WTC11 (cell line): ENCODE data around the gene MGARP. TPM values are rescaled to one million over a fixed set of nuclear protein-coding genes. Genes with fewer than 3 reads are reported as not detected.

Experiments
- ATAC-seq: fragments of 200-7000 bp; cut with Tn5 transposase; 2 replicates; pipeline ENCODE4 v1.10.0; 2021; ENCODE audit warnings: mild to moderate bottlenecking, moderate library complexity
- CTCF ChIA-PET: fragments of 300-600 bp; sonication (Branson Sonifier 250); formaldehyde crosslinking; loops from one replicate; lab custom pipeline; 2021; ENCODE audit warnings: antibody characterized with exemption; lab: Charles Lee
- POLR2A ChIA-PET: fragments of 350-600 bp; sonication (Branson Sonifier 250); formaldehyde crosslinking; loops from one replicate; lab custom pipeline; 2021; ENCODE audit warnings: antibody characterized with exemption; lab: Charles Lee
- DNase-seq: peaks from one replicate; pipeline ENCODE4 v3.0.0; 2021; ENCODE audit warnings: low spot score
- H3K27ac Mint-ChIP-seq: 2 replicates; pipeline ENCODE4 v1.8.0; 2021; ENCODE audit warnings: mixed read lengths
- H3K27me3 Mint-ChIP-seq: 2 replicates; pipeline ENCODE4 v1.8.0; 2021; ENCODE audit warnings: low read depth, mild to moderate bottlenecking, moderate library complexity, mixed read lengths
- H3K36me3 Mint-ChIP-seq: 2 replicates; pipeline ENCODE4 v1.8.0; 2021; ENCODE audit warnings: mixed read lengths
- H3K4me1 Mint-ChIP-seq: 2 replicates; pipeline ENCODE4 v1.8.0; 2022; ENCODE audit warnings: mixed read lengths
- H3K4me3 Mint-ChIP-seq: 2 replicates; pipeline ENCODE4 v1.8.0; 2021; ENCODE audit warnings: mild to moderate bottlenecking, moderate library complexity, mixed read lengths
- H3K9me3 Mint-ChIP-seq: 2 replicates; pipeline ENCODE4 v1.8.0; 2021; ENCODE audit warnings: mixed read lengths
- CREM ChIP-seq: sonication (generic); formaldehyde crosslinking; IDR thresholded peaks from 2 replicates; pipeline ENCODE4 v1.8.1; 2022; ENCODE audit warnings: mild to moderate bottlenecking, missing genetic modification reagents, moderate library complexity
- ESRRA ChIP-seq: sonication (generic); formaldehyde crosslinking; IDR thresholded peaks from 2 replicates; pipeline ENCODE4 v1.8.1; 2022; ENCODE audit warnings: mild to moderate bottlenecking, missing genetic modification reagents, borderline replicate concordance
- FOXK1 ChIP-seq: sonication (generic); formaldehyde crosslinking; IDR thresholded peaks from 2 replicates; pipeline ENCODE4 v1.8.0; 2022; ENCODE audit warnings: mild to moderate bottlenecking, moderate library complexity, missing genetic modification reagents
- FOXP1 ChIP-seq: sonication (generic); formaldehyde crosslinking; IDR thresholded peaks from 2 replicates; pipeline ENCODE4 v1.8.0; 2022; ENCODE audit warnings: missing genetic modification reagents, mild to moderate bottlenecking, moderate library complexity, borderline replicate concordance
- KAT7 ChIP-seq: sonication (generic); formaldehyde crosslinking; IDR thresholded peaks from 2 replicates; pipeline ENCODE4 v1.8.1; 2023; ENCODE audit warnings: missing genetic modification reagents, mild to moderate bottlenecking, borderline replicate concordance
- MXD4 ChIP-seq: fragments of 250-450 bp; sonication (Bioruptor Pico); IDR thresholded peaks from 2 replicates; pipeline ENCODE4 v1.8.0; 2021; ENCODE audit warnings: mild to moderate bottlenecking, moderate library complexity, borderline replicate concordance
- OVOL2 ChIP-seq: fragments of 250-450 bp; sonication (Bioruptor Pico); IDR thresholded peaks from 2 replicates; pipeline ENCODE4 v1.9.0; 2021; ENCODE audit warnings: mild to moderate bottlenecking, borderline replicate concordance
- PRRX2 ChIP-seq: fragments of 250-450 bp; sonication (Bioruptor Pico); IDR thresholded peaks from 2 replicates; pipeline ENCODE4 v1.8.0; 2021; ENCODE audit warnings: mild to moderate bottlenecking
- RORB ChIP-seq: fragments of 250-450 bp; sonication (Bioruptor Pico); IDR thresholded peaks from 2 replicates; pipeline ENCODE4 v1.9.0; 2021; ENCODE audit warnings: mild to moderate bottlenecking
- TCF7 ChIP-seq: sonication (generic); formaldehyde crosslinking; IDR thresholded peaks from 2 replicates; pipeline ENCODE4 v1.8.0; 2022; ENCODE audit warnings: mild to moderate bottlenecking, low read depth, missing genetic modification reagents, moderate library complexity
- ZNF671 ChIP-seq: fragments of 250-450 bp; sonication (Bioruptor Pico); IDR thresholded peaks from 2 replicates; pipeline ENCODE4 v1.8.0; 2021; ENCODE audit warnings: mild to moderate bottlenecking
- total RNA-seq: library from RNA; stranded (reverse); gene quantifications from 3 replicates; pipeline ENCODE4 v1.2.3, GENCODE V29; 2021
- TF ChIP-seq, protein P1 (sequence below): fragments of 250-450 bp; sonication (Bioruptor Pico); IDR thresholded peaks from 2 replicates; pipeline ENCODE4 v2.1.2; 2022; ENCODE audit warnings: mild to moderate bottlenecking, moderate library complexity
- TF ChIP-seq, protein P2 (sequence below): sonication (generic); formaldehyde crosslinking; IDR thresholded peaks from 2 replicates; pipeline ENCODE4 v1.8.1; 2023; ENCODE audit warnings: mild to moderate bottlenecking, missing genetic modification reagents, moderate library complexity
- TF ChIP-seq, protein P3 (sequence below): sonication (generic); formaldehyde crosslinking; IDR thresholded peaks from 2 replicates; pipeline ENCODE4 v1.8.1; 2022; ENCODE audit warnings: mild to moderate bottlenecking, missing genetic modification reagents, moderate library complexity, borderline replicate concordance
- TF ChIP-seq, protein P4 (sequence below): fragments of 250-450 bp; sonication (Bioruptor Pico); IDR thresholded peaks from 2 replicates; pipeline ENCODE4 v1.9.0; 2021; ENCODE audit warnings: moderate library complexity, mild to moderate bottlenecking, inconsistent platforms, borderline replicate concordance
- TF ChIP-seq, protein P5 (sequence below): sonication (generic); formaldehyde crosslinking; IDR thresholded peaks from 2 replicates; pipeline ENCODE4 v1.8.1; 2022; ENCODE audit warnings: low read depth, mild to moderate bottlenecking, moderate library complexity, missing genetic modification reagents, borderline replicate concordance
- TF ChIP-seq, protein P6 (sequence below): sonication (generic); formaldehyde crosslinking; IDR thresholded peaks from 2 replicates; pipeline ENCODE4 v1.8.0; 2022; ENCODE audit warnings: mild to moderate bottlenecking, missing genetic modification reagents
- TF ChIP-seq, protein P7 (sequence below): sonication (generic); formaldehyde crosslinking; IDR thresholded peaks from 2 replicates; pipeline ENCODE4 v1.8.0; 2023; ENCODE audit warnings: missing genetic modification reagents
- TF ChIP-seq, protein P8 (sequence below): sonication (generic); formaldehyde crosslinking; IDR thresholded peaks from 2 replicates; pipeline ENCODE4 v1.8.0; 2022; ENCODE audit warnings: mild to moderate bottlenecking, missing genetic modification reagents
- TF ChIP-seq, protein P9 (sequence below): fragments of 250-450 bp; sonication (Bioruptor Pico); IDR thresholded peaks from 2 replicates; pipeline ENCODE4 v1.9.0; 2021; ENCODE audit warnings: mild to moderate bottlenecking, borderline replicate concordance

The MGARP gene
- total RNA-seq, 1 experiment from 2014 or later, result 4.6 TPM

DNA sequence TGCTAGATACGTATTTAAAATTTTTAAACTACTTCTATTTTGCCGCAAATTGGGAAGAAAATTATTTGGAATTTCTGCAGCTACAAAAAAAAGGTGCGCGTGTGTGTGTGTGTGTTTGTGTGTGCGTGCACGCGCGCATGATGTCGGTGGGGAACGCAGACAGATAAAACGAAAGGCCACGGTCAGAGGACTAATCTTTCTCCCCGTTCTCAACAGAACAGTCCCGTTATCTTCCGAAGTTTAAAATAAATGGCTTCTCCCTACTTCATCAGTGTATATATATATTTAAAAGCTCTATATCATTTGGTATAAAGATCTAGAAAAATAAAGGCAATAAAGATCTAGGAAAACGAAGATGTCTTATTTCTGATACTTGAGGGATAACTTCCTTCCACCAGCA, 1.5 kb downstream of the MGARP start:
- TF ChIP-seq, protein P1, sequence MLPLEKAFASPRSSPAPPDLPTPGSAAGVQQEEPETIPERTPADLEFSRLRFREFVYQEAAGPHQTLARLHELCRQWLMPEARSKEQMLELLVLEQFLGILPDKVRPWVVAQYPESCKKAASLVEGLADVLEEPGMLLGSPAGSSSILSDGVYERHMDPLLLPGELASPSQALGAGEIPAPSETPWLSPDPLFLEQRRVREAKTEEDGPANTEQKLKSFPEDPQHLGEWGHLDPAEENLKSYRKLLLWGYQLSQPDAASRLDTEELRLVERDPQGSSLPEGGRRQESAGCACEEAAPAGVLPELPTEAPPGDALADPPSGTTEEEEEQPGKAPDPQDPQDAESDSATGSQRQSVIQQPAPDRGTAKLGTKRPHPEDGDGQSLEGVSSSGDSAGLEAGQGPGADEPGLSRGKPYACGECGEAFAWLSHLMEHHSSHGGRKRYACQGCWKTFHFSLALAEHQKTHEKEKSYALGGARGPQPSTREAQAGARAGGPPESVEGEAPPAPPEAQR (CRISPR knock-in tag), result no peak
- Mint-ChIP-seq H3K9me3 (no peaks in the 10 kb centered on the region), H3K36me3 (no peaks in the 10 kb centered on the region), H3K4me1 (peaks cover 18% of the 10 kb centered on the region), H3K27ac (no peak overlapping the region), H3K4me3 (peak overlapping the region; percentile 79), H3K27me3 (peaks cover 55% of the 10 kb centered on the region)
- ATAC-seq (no peak), DNase-seq (no peak)
- CTCF ChIA-PET, result interaction anchor here (2.5 kb wide), 1 partner anchor 17 kb away, joined by 25 read pairs; no protein-coding TSS in a partner anchor
- POLR2A ChIA-PET, result no interaction called here

DNA sequence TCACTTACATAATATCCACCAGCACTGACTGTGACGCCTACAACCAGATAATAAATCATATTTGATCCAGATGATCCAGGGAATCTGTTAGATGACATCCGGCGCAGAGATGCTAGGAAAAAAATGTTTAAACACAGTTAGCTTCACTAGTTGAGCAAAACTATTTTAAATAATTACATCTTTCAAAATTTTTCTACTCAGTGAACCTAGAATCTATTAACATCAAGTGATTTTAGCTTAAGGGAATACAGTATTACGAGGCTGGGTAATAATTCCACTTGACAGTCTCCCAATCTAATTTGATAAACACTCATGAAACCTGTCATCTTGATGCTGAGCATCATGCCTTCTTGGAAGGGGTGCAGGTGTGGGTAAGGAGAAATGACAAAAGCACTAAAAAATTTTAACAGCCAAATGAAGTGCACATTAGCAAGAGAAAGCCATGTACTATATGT, 4.7 kb downstream of the MGARP start:
- no peaks in the 10 kb centered on the region for H3K36me3 Mint-ChIP-seq
- ChIA-PET POLR2A (no interaction called here), CTCF (interaction anchor here (2.1 kb wide), 1 partner anchor 20 kb away, joined by 5 read pairs; no protein-coding TSS in a partner anchor)
- peaks cover 42% of the 10 kb centered on the region for H3K27me3 Mint-ChIP-seq
- no peak for TF ChIP-seq KAT7 (CRISPR knock-in tag)
- TF ChIP-seq, protein P2, sequence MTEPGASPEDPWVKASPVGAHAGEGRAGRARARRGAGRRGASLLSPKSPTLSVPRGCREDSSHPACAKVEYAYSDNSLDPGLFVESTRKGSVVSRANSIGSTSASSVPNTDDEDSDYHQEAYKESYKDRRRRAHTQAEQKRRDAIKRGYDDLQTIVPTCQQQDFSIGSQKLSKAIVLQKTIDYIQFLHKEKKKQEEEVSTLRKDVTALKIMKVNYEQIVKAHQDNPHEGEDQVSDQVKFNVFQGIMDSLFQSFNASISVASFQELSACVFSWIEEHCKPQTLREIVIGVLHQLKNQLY, result no peak
- TF ChIP-seq CREM (CRISPR knock-in tag), result no peak
- no peak for TF ChIP-seq PRRX2 (CRISPR knock-in tag)
- TF ChIP-seq, protein P3, sequence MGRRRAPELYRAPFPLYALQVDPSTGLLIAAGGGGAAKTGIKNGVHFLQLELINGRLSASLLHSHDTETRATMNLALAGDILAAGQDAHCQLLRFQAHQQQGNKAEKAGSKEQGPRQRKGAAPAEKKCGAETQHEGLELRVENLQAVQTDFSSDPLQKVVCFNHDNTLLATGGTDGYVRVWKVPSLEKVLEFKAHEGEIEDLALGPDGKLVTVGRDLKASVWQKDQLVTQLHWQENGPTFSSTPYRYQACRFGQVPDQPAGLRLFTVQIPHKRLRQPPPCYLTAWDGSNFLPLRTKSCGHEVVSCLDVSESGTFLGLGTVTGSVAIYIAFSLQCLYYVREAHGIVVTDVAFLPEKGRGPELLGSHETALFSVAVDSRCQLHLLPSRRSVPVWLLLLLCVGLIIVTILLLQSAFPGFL (CRISPR knock-in tag), result no peak
- TF ChIP-seq ZNF671 (CRISPR knock-in tag), result no peak
- TF ChIP-seq TCF7 (CRISPR knock-in tag), result no peak
- TF ChIP-seq, protein P4, sequence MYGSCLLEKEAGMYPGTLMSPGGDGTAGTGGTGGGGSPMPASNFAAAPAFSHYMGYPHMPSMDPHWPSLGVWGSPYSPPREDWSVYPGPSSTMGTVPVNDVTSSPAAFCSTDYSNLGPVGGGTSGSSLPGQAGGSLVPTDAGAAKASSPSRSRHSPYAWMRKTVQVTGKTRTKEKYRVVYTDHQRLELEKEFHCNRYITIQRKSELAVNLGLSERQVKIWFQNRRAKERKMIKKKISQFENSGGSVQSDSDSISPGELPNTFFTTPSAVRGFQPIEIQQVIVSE, result no peak
- no peak for TF ChIP-seq FOXK1 (CRISPR knock-in tag)
- TF ChIP-seq RORB, result no peak
- no peak for TF ChIP-seq ESRRA
- TF ChIP-seq FOXP1, result no peak
- TF ChIP-seq, protein P5, sequence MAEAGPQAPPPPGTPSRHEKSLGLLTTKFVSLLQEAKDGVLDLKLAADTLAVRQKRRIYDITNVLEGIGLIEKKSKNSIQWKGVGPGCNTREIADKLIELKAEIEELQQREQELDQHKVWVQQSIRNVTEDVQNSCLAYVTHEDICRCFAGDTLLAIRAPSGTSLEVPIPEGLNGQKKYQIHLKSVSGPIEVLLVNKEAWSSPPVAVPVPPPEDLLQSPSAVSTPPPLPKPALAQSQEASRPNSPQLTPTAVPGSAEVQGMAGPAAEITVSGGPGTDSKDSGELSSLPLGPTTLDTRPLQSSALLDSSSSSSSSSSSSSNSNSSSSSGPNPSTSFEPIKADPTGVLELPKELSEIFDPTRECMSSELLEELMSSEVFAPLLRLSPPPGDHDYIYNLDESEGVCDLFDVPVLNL, result no peak
- TF ChIP-seq, protein P6, sequence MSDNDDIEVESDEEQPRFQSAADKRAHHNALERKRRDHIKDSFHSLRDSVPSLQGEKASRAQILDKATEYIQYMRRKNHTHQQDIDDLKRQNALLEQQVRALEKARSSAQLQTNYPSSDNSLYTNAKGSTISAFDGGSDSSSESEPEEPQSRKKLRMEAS, result no peak
- TF ChIP-seq, protein P7, sequence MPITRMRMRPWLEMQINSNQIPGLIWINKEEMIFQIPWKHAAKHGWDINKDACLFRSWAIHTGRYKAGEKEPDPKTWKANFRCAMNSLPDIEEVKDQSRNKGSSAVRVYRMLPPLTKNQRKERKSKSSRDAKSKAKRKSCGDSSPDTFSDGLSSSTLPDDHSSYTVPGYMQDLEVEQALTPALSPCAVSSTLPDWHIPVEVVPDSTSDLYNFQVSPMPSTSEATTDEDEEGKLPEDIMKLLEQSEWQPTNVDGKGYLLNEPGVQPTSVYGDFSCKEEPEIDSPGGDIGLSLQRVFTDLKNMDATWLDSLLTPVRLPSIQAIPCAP, result no peak
- TF ChIP-seq, protein P8, sequence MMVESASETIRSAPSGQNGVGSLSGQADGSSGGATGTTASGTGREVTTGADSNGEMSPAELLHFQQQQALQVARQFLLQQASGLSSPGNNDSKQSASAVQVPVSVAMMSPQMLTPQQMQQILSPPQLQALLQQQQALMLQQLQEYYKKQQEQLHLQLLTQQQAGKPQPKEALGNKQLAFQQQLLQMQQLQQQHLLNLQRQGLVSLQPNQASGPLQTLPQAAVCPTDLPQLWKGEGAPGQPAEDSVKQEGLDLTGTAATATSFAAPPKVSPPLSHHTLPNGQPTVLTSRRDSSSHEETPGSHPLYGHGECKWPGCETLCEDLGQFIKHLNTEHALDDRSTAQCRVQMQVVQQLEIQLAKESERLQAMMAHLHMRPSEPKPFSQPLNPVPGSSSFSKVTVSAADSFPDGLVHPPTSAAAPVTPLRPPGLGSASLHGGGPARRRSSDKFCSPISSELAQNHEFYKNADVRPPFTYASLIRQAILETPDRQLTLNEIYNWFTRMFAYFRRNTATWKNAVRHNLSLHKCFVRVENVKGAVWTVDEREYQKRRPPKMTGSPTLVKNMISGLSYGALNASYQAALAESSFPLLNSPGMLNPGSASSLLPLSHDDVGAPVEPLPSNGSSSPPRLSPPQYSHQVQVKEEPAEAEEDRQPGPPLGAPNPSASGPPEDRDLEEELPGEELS (CRISPR knock-in tag), result no peak
- TF ChIP-seq, protein P9, sequence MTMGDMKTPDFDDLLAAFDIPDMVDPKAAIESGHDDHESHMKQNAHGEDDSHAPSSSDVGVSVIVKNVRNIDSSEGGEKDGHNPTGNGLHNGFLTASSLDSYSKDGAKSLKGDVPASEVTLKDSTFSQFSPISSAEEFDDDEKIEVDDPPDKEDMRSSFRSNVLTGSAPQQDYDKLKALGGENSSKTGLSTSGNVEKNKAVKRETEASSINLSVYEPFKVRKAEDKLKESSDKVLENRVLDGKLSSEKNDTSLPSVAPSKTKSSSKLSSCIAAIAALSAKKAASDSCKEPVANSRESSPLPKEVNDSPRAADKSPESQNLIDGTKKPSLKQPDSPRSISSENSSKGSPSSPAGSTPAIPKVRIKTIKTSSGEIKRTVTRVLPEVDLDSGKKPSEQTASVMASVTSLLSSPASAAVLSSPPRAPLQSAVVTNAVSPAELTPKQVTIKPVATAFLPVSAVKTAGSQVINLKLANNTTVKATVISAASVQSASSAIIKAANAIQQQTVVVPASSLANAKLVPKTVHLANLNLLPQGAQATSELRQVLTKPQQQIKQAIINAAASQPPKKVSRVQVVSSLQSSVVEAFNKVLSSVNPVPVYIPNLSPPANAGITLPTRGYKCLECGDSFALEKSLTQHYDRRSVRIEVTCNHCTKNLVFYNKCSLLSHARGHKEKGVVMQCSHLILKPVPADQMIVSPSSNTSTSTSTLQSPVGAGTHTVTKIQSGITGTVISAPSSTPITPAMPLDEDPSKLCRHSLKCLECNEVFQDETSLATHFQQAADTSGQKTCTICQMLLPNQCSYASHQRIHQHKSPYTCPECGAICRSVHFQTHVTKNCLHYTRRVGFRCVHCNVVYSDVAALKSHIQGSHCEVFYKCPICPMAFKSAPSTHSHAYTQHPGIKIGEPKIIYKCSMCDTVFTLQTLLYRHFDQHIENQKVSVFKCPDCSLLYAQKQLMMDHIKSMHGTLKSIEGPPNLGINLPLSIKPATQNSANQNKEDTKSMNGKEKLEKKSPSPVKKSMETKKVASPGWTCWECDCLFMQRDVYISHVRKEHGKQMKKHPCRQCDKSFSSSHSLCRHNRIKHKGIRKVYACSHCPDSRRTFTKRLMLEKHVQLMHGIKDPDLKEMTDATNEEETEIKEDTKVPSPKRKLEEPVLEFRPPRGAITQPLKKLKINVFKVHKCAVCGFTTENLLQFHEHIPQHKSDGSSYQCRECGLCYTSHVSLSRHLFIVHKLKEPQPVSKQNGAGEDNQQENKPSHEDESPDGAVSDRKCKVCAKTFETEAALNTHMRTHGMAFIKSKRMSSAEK, result no peak
- no peak for TF ChIP-seq MXD4 (CRISPR knock-in tag)
- no peak for TF ChIP-seq OVOL2 (CRISPR knock-in tag)
- peaks cover 15% of the 10 kb centered on the region for H3K4me1 Mint-ChIP-seq
- no peak overlapping the region for H3K27ac Mint-ChIP-seq
- no peaks in the 10 kb centered on the region for H3K9me3 Mint-ChIP-seq
- no peak overlapping the region for H3K4me3 Mint-ChIP-seq
- no peak for DNase-seq
- no peak for ATAC-seq
